ENCODE results near the gene ABCA2.

DNA sequence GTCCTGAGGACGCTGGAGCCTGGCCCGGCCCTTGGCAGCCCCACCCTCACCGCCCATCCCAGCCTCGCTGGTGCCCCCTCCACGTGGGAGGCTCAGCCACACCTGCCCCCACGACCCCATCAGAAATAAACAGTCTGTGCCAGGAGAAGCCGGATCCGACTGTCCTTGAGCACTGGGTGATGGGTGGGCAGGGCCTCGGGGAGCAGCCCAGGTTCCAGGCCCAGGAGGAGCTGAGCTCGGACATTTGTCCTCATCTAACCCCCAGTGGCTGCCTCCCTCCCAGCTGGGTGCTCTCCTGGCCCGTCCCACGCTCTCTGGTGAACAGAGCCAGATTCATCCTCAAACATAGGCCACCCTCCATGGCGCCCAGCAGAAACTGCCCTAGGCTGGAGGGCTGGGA, 55.3 kb downstream of the ABCA2 start:
- no peak for TF ChIP-seq EZH2 (IDR thresholded peaks at IDR 0.05; ENCODE audit: borderline replicate concordance, low read length)
- TF ChIP-seq, protein P1, sequence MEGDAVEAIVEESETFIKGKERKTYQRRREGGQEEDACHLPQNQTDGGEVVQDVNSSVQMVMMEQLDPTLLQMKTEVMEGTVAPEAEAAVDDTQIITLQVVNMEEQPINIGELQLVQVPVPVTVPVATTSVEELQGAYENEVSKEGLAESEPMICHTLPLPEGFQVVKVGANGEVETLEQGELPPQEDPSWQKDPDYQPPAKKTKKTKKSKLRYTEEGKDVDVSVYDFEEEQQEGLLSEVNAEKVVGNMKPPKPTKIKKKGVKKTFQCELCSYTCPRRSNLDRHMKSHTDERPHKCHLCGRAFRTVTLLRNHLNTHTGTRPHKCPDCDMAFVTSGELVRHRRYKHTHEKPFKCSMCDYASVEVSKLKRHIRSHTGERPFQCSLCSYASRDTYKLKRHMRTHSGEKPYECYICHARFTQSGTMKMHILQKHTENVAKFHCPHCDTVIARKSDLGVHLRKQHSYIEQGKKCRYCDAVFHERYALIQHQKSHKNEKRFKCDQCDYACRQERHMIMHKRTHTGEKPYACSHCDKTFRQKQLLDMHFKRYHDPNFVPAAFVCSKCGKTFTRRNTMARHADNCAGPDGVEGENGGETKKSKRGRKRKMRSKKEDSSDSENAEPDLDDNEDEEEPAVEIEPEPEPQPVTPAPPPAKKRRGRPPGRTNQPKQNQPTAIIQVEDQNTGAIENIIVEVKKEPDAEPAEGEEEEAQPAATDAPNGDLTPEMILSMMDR (conservative IDR thresholded peaks at IDR 0.05 in 1 of 2, IDR thresholded peaks at IDR 0.05 in 1 of 2; ENCODE audit: extremely low read depth in 1 of 2, insufficient read depth in 1 of 2, low read depth in 1 of 2, low read length in 2 of 2) = no peak
